Measurements from ENCODE around the gene INA.

Gene INA

GRCh38 chr10:103276251-103276895 is 565 bp upstream of the INA start:
- no peak for DNase-seq

GRCh38 chr10:103277713-103278536 is 987 bp downstream of the INA start:
- no peak for DNase-seq

GRCh38 chr10:103278537-103278823 is 1.5 kb downstream of the INA start:
- DNase-seq = no peak

GRCh38 chr10:103278862-103279298 is 1.9 kb downstream of the INA start:
- peak in 1 of 2 donors; percentile 3 for DNase-seq

GRCh38 chr10:103280031-103280430 is 3.1 kb downstream of the INA start:
- DNase-seq = no peak

- no peak for DNase-seq
Measured at GRCh38 chr10:103280506-103280905, 3.6 kb downstream of the INA start.

GRCh38 chr10:103281753-103282152 is 4.8 kb downstream of the INA start:
- DNase-seq = no peak

GRCh38 chr10:103282961-103283360 is 6.0 kb downstream of the INA start:
- DNase-seq = no peak

GRCh38 chr10:103284170-103284569 is 7.2 kb downstream of the INA start:
- DNase-seq = no peak

GRCh38 chr10:103287992-103288391 is 11.1 kb downstream of the INA start:
- no peak for DNase-seq

- no peak for DNase-seq
Measured at GRCh38 chr10:103291588-103291987, 14.7 kb downstream of the INA start.

GRCh38 chr10:103295374-103296015 is 18.6 kb downstream of the INA start:
- DNase-seq = no peak

GRCh38 chr10:103307594-103307993 is 30.7 kb downstream of the INA start:
- no peak for DNase-seq

GRCh38 chr10:103310197-103310596 is 33.3 kb downstream of the INA start:
- no peak for DNase-seq

- DNase-seq = no peak
Measured at GRCh38 chr10:103316087-103316486, 39.1 kb downstream of the INA start.

GRCh38 chr10:103327906-103328305 is 51.0 kb downstream of the INA start:
- no peak for DNase-seq

- no peak for DNase-seq
Measured at GRCh38 chr10:103333934-103334520, 57.1 kb downstream of the INA start.

GRCh38 chr10:103334567-103334966 is 57.6 kb downstream of the INA start:
- DNase-seq = no peak

GRCh38 chr10:103336370-103336769 is 59.4 kb downstream of the INA start:
- DNase-seq = no peak
